ENCODE data around the gene EPS8L3. TPM values are rescaled to one million over a fixed set of nuclear protein-coding genes. Genes with fewer than 3 reads are reported as not detected.

EPS8L3 gene
- total RNA-seq, 1 experiment from 2014 or later, result 0.96 TPM

DNA sequence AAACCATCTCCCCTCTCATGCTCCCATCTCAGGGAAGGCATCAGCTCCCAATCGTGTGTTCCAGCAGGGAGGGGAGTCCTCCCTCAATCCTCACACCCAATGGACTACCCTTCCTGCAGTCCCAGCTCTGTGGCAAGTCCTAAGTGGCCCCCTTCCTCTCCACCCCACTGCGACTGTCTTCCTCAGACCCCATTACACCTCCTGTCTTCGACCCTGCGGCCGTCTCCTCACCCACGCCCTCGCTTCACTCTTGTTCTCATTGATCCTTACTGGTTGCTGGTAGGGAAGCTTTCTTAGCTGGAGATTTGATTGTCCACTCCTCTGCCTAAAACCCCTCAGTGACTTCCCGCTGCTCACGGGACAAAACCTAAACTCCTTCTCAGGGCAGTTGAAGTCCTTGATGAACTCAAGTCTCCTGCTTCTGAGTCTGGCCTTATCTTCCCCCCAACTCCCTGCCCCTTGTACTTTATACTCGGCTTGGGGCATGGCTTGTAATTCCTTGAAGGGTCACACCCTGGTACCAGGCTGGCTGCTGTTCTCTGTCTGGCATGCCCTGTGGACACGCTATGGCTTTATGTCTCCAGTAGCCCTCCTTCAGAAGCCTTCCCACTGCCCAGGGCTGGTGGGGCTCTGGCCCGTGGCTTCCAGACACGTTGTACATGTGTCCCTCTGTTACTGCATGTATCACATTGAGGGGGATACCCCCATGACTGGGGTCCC lies 2.3 kb upstream of the EPS8L3 start:
- Histone ChIP-seq H3K9me2 (ENCODE audit: insufficient read depth) (no peaks in the 10 kb centered on the region), H3K27me3 (ENCODE audit: insufficient read depth, low read length) (no peaks in the 10 kb centered on the region), H3K4me2 (ENCODE audit: low read length) (no peak overlapping the region), H3K27ac (ENCODE audit: low read depth, low read length) (no peak overlapping the region), H4K20me1 (ENCODE audit: insufficient read depth) (no peaks in the 10 kb centered on the region), H3K9me3 (ENCODE audit: control insufficient read depth in 1 of 2, insufficient read depth in 1 of 2, low read depth in 1 of 2, low read length in 2 of 2) (no peaks in the 10 kb centered on the region), H2AFZ (ENCODE audit: low read depth, low read length, poor library complexity, severe bottlenecking) (no peak overlapping the region), H3K79me2 (ENCODE audit: insufficient read depth, low read length) (no peaks in the 10 kb centered on the region), H3K4me3 (replicated peaks in 1 of 2; ENCODE audit: low read depth in 1 of 2, low read length in 2 of 2) (no peak overlapping the region), H3K9ac (ENCODE audit: low read length) (no peak overlapping the region), H3K4me1 (ENCODE audit: control insufficient read depth in 1 of 2, insufficient read depth in 2 of 2, low read length in 2 of 2) (peaks cover 12 to 27% of the 10 kb centered on the region in 2 experiments), H3K36me3 (ENCODE audit: control insufficient read depth in 1 of 2, insufficient read depth in 2 of 2, low read length in 2 of 2) (no peaks in the 10 kb centered on the region)
- DNase-seq (ENCODE audit: low read depth, low spot score) (no peak), ATAC-seq (no peak)
- ChIA-PET RAD21 (ENCODE audit: low non-redundant PET in 1 of 2, low total read pairs in 2 of 2, uncharacterized antibody in 2 of 2, unreplicated experiment in 2 of 2) (no interaction called here), POLR2A (no interaction called here), CTCF (no interaction called here)
- TF ChIP-seq CBX3 (IDR thresholded peaks at IDR 0.05; ENCODE audit: low read depth) (no peak), POLR2AphosphoS5 (IDR thresholded peaks at IDR 0.05; ENCODE audit: low read depth, low read length) (no peak), ZNF274 (IDR thresholded peaks at IDR 0.05; ENCODE audit: low read depth, low read length) (no peak), EZH2phosphoT487 (IDR thresholded peaks at IDR 0.05; ENCODE audit: borderline replicate concordance) (no peak), FOSL1 (IDR thresholded peaks at IDR 0.05; ENCODE audit: low read depth) (no peak), SIN3A (IDR thresholded peaks at IDR 0.05; ENCODE audit: low read depth) (no peak), CTCF (IDR thresholded peaks at IDR 0.05 in 2 of 3, conservative IDR thresholded peaks at IDR 0.05 in 1 of 3; ENCODE audit: borderline replicate concordance in 1 of 3, insufficient read depth in 1 of 3, low read depth in 2 of 3, low read length in 2 of 3) (no peak), ATF3 (IDR thresholded peaks at IDR 0.05) (no peak), ELF1 (IDR thresholded peaks at IDR 0.05; ENCODE audit: borderline replicate concordance, low read depth) (no peak), TCF7L2 (IDR thresholded peaks at IDR 0.05; ENCODE audit: borderline replicate concordance, extremely low read depth, insufficient read depth, insufficient read length) (no peak), RAD21 (IDR thresholded peaks at IDR 0.05; ENCODE audit: low read depth) (no peak), POLR2A (IDR thresholded peaks at IDR 0.05; ENCODE audit: borderline replicate concordance, extremely low read depth, insufficient read depth, insufficient read length) (no peak), REST (IDR thresholded peaks at IDR 0.05; ENCODE audit: low read depth) (no peak), JUND (IDR thresholded peaks at IDR 0.05) (no peak), YY1 (IDR thresholded peaks at IDR 0.05; ENCODE audit: extremely low read depth, insufficient replicate concordance, low read depth, low read length) (no peak), ZFX (IDR thresholded peaks at IDR 0.05) (no peak), CEBPB (IDR thresholded peaks at IDR 0.05; ENCODE audit: low read depth) (no peak)
- TF ChIP-seq, protein P1, sequence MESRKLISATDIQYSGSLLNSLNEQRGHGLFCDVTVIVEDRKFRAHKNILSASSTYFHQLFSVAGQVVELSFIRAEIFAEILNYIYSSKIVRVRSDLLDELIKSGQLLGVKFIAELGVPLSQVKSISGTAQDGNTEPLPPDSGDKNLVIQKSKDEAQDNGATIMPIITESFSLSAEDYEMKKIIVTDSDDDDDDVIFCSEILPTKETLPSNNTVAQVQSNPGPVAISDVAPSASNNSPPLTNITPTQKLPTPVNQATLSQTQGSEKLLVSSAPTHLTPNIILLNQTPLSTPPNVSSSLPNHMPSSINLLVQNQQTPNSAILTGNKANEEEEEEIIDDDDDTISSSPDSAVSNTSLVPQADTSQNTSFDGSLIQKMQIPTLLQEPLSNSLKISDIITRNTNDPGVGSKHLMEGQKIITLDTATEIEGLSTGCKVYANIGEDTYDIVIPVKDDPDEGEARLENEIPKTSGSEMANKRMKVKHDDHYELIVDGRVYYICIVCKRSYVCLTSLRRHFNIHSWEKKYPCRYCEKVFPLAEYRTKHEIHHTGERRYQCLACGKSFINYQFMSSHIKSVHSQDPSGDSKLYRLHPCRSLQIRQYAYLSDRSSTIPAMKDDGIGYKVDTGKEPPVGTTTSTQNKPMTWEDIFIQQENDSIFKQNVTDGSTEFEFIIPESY (IDR thresholded peaks at IDR 0.05; ENCODE audit: extremely low read depth, insufficient replicate concordance, low read length), result no peak
- intact Hi-C loops (cut with micrococcal nuclease), result no loop called here
- no TSS peak for BruUV-seq (replicated peaks)

Data from HCT116 (cell line).